ENCODE results near the gene TCEAL3.
"Not testable (repeated sequence)": the region's sequence is repeated elsewhere in the genome, so short reads cannot be mapped to it uniquely, and the experiment has no call there.

TCEAL3 gene, protein sequence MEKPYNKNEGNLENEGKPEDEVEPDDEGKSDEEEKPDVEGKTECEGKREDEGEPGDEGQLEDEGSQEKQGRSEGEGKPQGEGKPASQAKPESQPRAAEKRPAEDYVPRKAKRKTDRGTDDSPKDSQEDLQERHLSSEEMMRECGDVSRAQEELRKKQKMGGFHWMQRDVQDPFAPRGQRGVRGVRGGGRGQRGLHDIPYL

DNA sequence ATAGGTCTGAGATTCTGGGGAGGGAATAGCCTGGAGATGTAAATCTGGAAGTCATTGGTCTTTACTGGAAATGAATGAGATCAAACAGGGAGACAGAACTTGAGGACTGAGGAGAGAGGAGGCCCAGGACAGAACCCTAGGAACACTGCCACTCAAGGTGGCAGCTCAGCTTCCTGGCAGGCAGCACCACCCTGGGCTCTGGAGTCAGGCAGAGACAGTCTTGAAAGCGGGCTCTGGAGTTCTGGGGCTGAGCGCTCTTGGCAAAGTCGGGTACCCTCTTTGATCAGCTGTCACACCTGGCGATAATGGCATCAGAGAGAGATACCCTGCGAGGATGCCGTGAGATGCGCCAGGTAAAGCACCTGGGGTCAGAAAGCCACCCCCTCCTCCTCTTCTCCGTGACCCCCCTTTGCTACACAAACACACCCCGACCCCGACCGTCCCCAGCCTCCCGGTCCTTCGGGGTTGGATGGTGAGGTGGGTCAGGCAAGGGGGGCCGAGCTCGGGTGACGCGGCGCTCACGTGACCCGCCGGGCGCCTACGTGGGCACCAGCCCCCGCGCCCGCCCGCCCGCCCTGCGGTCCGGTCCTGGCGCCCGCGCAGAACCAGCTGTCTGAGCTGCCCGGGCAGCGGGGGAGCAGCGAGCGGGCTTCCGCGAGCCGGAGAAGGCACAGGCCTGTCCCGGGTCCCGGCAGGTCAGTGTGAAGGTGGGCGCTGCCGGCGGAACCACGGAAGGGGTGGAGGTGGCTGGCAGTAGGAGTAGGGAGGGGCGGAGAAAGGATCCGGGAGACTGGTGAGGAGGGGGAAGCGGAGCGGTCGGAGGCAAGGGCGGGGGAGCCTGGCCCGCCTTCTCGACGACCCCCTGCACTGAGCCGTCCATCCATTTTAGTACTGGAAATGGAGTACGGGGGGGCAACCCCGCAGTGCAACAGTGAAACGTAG, at the start of gene TCEAL3:
TSS of gene TCEAL3 (plus strand) at position 600 of the 942 bp plus-strand sequence. CDS start 1,102 bp downstream, outside the sequence.
- DNase-seq (ENCODE audit: low spot score): peak; percentile 82

DNA sequence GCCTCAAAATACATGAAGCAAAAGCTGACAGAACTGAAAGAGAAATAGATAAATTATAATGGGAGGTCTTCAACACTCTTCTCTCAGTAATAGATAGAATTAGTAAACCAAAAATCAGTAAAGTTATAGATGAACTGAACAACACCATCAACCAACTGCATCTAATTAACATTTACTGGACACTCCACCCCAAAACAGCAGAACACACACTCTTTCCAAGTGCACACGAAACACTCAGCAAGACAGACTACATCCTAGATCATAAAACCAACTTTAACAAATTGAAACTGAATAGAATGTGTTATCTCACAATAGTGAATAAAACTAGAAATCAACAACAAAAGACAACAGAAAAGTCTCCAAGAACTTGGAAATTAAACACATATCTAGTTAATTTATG, 47.5 kb upstream of the TCEAL3 start:
- DNase-seq (ENCODE audit: low spot score): no peak

DNA sequence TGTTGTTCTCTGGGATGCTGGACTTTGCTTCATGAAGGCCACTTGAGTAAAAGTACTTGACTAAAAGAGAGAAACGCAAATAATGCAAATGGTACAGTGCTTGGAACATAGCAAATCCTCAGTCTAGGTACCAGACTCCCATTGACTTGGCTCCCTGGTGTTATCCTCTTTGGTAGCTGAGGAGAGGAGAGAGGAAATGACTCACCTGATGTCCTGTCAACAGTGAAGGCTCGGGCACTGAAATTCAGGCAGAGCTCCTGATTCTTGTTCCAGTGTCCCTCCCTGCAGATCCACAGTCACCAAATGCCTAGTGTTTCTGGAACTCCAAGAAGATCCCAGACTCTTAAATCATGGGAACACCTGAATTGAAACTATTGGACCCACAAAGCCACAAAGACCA, 45.0 kb upstream of the TCEAL3 start:
- DNase-seq (ENCODE audit: low spot score): no peak

DNA sequence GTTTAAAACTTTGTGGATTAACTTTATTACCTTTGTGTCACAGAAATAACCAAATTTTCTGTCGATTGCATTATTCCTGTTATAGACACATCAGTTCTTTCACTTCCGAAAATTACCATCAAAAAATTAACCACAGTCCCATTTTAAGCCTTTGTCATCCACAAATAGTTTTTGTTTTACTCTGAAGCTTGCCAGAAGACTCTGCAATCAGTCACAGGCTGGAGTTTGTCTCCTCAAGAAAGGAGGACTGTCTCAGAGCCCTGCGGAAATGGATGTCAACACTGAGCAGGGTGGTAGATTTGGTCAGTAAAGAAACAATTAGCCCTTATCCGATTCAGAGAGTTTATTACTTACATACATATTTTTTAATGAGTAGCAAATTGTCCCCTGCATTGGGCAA, 42.6 kb upstream of the TCEAL3 start:
- DNase-seq (ENCODE audit: low spot score): no peak

DNA sequence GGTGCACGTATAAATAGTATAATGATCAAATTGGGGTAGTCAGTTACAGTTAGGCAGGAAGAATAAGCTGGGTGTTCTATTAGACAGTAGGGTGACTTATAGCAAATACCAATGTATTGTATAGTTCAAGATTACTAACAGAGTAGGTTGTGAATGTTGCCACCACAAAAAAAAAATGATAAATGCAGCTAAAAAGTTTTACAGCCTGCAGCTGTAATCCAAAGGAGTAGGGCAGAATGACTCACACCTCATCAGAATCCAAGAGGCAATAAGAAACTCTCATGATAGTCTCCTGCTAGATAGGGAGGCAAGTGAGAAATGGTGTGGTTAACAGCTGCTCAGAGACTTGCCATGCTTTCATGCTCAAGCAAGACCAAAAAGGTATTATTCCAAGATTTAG, 42.0 kb upstream of the TCEAL3 start:
- DNase-seq (ENCODE audit: low spot score): no peak

DNA sequence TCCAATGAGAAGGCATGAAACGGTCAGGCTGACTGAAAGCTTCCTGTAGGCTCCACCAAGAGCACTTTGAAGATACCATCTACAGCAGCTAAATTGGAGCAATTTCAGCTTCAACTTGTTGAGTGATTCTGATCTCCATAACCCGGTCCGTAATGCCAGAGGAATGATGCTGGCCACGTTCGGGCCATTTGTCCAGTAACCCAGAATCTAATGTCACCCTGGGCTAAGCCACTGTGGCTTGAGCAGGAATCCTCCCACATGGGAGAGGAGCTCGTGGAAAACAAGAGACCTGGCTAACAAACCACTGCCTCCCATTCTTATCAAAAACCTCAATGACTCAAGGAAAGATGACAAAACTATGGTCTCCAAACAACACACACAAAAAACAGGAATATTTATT, 36.6 kb upstream of the TCEAL3 start:
- DNase-seq (ENCODE audit: low spot score): no peak

DNA sequence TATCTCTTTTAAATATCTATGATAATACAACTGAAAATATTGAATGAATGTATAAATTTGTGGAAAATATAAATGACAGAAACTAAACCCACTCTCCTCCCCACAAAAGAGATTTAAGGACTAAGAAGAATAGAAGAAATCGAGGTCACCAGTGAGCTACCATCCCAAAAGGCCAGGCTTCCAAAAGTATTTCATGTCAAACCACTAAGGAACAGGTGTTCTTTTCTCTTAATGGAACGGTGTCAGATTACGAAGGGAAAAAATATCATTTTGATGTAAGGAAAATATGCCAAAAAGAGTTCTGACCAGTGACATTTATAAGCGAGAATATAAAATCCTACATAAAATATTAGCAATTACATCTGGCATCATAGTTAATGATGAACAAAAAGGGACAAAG, 36.0 kb upstream of the TCEAL3 start:
- DNase-seq (ENCODE audit: low spot score): no peak

DNA sequence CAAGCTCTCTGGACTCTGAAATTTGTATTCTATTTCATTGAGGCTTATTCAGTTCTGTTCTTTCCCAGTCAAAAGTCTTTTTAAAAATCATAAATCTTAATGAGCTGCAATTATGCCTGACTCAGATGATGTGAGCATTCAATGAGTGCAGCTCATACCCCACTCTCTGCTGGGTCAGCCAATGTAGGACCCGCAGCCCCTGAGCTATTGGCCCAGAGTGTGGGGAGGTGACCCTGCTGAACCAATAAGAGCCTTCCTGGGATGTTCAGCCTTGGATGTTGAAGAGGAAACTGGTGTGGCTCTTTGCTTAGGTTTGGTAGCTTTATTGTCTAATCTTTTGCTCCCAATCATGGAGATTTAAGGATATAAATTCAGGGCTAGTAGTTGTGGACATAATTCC, 34.6 kb upstream of the TCEAL3 start:
- no peak for DNase-seq (ENCODE audit: low spot score)

DNA sequence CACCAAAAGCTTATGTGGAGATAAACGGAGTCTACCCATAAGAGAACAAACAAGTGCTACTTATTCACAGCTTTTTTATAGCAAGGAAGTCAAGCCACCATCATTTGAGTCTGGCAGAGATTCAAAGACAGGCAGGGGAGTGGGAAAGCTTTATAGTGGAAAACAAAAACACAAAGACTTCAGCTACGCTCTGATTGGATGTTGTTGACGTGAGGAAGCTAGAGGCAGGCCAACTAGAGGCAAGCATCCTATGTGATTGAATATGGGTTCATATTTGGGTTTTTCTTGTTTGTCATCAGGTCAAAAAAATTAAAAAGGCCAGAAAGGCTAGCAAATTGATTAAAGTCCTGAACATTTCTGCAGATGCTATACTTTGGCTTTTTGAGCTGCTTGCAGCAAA, 23.2 kb upstream of the TCEAL3 start:
- DNase-seq (ENCODE audit: low spot score): no peak

DNA sequence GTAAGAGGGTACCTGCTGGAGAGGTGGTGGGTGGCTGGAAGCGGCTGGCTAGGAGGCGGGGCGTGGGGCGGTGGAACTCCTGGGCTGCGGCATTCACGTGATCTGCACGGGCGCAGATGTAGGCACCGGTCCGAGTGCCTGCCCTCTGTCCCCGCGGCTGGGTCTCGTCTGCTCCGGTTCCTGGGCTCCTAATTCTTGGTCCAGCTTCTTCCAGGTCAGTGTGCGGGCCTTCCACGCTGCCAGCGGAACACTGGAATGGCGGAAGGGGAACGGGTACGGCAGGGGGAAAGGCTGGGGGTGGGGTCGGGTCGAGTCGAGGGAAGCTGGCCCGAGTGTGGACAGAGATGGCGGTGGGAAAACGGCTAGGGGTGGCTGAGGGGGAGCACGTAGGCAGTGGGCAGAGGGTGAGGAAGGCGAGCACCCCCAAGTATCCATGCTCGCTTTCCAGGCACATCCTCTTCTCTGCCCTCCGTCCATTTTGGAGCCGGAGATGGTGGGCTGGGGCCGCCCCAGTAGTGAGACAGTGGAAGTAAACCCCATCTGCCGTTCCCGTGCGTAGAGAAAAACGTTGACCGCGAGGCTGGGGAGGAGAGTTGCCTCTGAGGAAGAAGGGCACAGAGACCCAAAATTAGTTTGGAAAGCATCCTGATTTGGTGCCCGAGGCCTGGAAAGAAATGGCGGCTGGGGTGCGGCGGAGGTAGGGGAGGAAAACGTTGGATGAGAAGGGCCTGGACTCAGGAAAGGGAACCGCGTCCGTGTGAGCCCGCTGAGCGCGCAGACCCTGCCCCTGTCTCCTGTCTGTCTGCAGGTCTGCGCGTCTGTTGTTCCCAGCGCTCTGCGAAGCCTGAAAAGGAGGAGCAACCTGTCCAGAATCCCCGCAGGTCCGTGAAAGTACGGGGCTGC, 22.1 kb upstream of the TCEAL3 start, which contains the start of gene TCEAL4:
TSS of gene TCEAL4 (plus strand) at position 105 of the 903 bp plus-strand sequence. CDS start 1,161 bp downstream, outside the sequence.
- DNase-seq (ENCODE audit: low spot score): peak; percentile 78

DNA sequence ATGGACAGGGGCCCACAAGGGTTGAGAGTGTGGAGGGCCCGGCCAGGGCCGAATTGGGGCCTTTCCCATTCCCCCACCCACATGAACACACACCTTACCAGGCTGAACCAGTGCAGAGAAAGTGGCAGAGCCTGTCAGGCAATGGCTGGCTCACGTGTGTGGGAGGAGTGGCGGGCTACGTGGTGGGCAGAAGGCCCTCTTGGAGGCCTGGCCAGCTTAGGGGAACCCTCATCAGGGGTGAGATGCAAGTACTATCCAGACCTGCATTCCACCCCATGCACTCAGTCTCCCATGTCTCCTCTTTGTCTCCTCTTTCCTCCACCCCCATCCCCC, 21.5 kb upstream of the TCEAL3 start:
- DNase-seq (ENCODE audit: low spot score): no peak

DNA sequence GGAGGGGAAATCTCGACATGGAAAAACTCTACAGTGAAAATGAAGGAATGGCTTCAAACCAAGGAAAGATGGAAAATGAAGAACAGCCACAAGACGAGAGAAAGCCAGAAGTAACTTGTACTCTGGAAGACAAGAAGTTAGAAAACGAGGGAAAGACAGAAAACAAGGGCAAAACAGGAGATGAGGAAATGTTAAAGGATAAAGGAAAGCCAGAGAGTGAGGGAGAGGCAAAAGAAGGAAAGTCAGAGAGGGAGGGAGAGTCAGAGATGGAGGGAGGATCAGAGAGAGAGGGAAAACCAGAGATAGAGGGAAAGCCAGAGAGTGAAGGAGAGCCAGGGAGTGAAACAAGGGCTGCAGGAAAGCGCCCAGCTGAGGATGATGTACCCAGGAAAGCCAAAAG, 21.1 kb upstream of the TCEAL3 start:
- DNase-seq (ENCODE audit: low spot score): no peak

DNA sequence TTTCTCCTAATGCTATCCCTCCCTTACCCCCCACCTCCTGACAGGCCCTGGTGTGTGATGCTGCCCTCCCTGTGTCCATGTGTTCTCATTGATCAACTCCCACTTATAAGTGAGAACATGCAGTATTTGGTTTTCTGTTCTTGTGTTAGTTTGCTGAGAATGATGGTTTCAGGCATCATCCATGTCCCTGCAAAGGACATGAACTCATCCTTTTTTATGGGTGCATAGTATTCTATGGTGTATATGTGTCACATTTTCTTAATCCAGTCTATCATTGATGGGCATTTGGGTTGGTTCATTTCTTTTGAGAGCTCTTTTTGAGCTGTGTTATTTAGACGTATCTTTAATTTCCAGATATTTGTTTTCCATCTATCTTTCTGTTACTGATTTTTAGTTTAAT, 15.5 kb upstream of the TCEAL3 start:
- DNase-seq (ENCODE audit: low spot score): not testable (repeated sequence)

DNA sequence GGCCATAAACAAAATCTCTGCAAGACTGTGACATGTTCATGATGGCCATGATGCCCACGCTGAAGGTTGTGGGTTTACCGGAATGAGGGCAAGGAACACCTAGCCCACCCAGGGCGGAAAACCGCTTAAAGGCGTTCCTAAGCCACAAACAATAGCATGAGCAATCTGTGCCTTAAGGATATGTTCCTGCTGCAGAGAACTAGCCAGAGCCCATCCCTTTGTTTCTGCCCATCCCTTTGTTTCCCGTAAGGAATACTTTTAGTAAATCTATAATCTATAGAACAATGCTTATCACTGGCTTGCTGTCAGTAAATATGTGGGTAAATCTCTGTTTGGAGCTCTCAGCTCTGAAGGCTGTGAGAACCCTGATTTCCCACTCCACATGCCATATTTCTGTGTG, 12.6 kb upstream of the TCEAL3 start:
- DNase-seq (ENCODE audit: low spot score): not testable (repeated sequence)

DNA sequence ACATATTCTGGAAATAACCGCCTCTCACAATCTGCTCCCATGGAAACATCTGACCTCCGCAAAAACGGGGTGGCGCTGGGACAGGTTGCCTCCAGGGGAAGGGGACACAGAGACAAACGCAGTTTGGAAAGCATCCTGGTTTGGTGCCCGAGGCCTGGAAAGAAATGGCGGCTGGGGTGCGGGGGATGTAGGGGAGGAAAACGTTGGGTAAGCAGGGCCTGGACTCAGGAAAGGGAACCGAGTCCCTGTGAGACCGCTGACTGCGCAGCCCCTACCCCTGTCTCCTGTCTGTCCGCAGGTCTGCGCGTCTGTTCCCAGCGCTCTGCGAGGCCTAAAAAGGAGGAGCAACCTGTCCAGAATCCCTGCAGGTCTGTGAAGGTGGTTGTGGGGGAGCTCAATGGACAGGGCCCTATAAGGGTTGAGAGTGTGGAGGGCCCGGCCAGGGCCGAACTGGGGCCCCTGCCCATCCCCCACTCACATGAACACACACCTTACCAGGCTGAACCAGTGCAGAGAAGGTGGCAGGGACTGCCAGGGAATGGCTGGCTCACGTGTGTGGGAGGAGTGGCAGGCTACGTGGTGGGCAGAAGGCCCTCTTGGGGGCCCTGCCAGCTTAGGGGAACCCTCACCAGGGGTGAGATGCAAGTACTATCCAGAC, 672 bp downstream of the TCEAL3 start:
- DNase-seq (ENCODE audit: low spot score): peak; percentile 53

DNA sequence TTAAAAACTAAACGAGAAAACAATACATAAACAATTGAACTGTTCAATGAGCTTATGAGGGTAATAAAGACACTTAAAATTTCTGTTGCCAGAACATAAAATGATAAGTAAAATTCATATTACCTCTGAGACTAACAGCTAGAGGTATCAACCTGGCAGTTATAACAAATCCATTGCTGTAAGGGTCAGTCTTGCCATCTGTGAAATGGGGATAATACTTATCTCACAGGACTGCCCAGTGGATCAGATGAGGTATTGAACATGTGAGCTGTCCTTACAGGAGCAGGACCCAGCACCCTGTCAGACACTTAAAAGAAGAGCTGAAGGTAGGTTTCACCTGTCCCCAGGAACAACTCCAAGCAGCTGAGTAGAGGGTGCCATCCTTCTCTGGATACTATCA, 2.5 kb downstream of the TCEAL3 start:
- no peak for DNase-seq (ENCODE audit: low spot score)

DNA sequence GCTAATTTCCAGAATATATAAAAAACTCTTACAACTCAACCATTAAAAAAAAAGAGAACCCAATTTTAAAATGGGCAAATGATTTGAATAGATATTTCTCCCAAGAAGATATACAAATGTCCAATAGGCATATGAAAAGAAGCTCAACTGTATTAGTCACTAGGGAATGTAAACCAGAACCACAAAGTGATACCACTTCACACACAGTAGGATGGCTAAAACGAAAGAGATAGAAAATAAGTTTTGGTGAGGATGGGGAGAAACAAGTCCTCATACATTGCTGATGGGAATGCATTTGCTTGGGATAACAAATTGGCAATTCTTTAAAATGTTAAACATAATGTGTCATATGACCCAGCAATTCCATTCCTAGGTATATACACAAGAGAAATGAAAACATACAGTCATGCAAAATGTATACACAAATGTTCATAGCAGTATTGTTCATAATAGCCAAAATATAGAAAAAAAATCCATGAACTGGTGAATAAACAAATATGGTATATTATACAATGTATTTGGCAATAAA, 5.7 kb downstream of the TCEAL3 start:
- no peak for DNase-seq (ENCODE audit: low spot score)

DNA sequence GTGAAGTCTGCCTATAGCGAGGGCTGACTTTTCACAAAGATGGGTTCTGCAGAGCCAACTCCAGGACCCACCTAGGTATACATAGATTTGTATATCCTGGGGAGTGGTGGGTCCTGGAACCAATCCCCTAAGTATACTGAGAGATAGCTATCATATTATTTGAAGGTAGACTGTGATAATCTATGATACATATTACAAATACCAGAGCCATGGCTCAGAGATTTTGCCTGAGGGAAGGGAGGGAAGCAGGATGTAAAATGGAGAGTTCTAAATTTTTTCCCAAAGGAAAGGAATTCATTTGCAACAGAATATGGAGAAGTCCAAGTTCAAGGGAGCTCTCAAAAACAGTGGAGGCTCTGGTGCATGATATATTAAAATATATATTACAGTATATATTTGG, 7.2 kb downstream of the TCEAL3 start:
- DNase-seq (ENCODE audit: low spot score): no peak

DNA sequence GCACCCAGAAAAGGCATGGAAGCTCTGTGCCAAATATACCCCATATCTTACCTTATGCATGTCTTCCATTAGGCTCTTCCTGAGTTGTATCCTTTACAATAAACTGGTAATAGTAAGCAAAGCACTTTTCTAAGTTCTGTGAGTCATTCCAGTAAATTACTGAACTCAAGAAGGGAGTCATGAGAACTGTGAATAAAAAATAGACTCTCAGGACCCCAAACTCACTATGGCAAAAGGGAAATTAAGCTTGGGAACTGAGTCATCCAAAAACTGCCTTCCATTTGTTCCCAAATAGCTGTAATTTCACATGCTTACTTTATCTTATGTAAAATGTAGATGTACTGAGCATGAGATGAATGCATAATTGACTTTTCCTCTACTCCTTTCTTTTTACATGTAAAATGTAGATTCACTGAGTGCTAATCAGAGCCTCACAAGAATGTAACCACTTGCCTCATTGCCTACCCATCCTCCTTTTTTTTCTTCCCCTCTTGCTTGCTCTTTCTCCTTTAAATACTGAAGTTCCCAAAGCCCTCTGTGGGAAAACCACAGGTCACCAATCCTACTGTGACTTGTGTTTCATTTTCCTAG, 8.1 kb downstream of the TCEAL3 start:
- DNase-seq (ENCODE audit: low spot score): no peak

DNA sequence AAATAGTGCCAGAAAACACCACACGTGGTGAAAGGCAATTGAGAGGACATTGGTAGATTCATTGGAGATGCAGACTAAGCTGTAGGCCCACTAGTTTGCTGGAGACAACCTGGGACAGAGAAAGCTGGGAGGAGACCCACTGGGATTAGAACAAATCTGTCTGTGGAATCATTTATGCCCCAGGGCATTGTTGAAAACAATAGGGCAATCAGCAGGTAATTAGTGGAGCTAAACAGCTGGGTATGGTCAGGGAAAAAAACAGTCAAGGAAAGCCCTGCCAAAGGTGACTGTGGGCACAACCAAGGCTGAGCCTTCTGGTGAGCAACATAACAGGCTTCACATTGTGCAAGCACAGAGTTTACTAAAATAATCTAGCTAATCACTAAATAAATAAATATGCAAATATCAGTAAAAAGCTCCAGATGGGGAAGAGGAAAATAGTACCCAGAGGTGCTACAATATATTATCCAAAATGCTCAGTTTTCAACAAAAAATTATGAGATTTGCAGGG, 9.0 kb downstream of the TCEAL3 start:
- DNase-seq (ENCODE audit: low spot score): no peak

DNA sequence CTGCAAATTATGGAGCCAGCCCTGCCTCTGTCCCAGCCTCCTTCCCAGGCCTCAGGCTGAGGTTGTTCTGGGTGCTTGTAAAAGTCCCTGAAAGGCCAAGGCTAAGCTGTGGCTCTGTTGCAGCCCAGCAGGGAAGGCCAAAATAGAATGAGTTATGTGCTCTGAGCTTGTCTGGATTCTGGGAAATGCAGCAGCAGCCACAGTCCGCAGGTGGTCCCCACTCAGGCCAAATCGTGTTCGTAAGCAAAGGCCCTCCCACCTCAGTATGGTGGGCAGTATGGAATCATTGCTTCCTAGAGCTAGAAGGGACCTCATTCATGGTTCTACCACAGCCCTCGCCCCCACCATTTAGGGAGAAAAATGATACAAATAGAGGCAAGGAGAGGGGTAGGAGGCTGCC, 16.3 kb downstream of the TCEAL3 start:
- no peak for DNase-seq (ENCODE audit: low spot score)

Data from ecto neural progenitor cell (in vitro differentiated cells).